Measurements from ENCODE around the gene PEX14. TPM values are rescaled to one million over a fixed set of nuclear protein-coding genes. Genes with fewer than 3 reads are reported as not detected.

PEX14 gene
- total and polyA plus RNA-seq, 9 of the 15 experiments (the other 6 are each of a cell fraction or from before 2014, with no cell fraction given) = 2.6 to 45.7 (median 22.7) TPM

- 0 out of 2 replicates have a peak, but pooled peaks have one; percentile 24 for TF ChIP-seq RFX5 (IDR thresholded peaks at IDR 0.05; ENCODE audit: low read depth, low read length)
- no peak for TF ChIP-seq RERE (CRISPR knock-in tag; IDR thresholded peaks at IDR 0.05; ENCODE audit: borderline replicate concordance)
- no peak for TF ChIP-seq DNMT1 (IDR thresholded peaks at IDR 0.05)
- TF ChIP-seq U2AF2 (optimal IDR thresholded peaks at IDR 0.05; ENCODE audit: low read depth, low read length) = no peak
- no peak for TF ChIP-seq ZNF232 (CRISPR knock-in tag; IDR thresholded peaks at IDR 0.05)
- no peak for TF ChIP-seq BACH1 (tag; IDR thresholded peaks at IDR 0.05)
- TF ChIP-seq GATA2 (CRISPR knock-in tag; IDR thresholded peaks at IDR 0.05) = peak; percentile 71
- no peak for TF ChIP-seq ZNF124 (CRISPR knock-in tag; IDR thresholded peaks at IDR 0.05)
- TF ChIP-seq ZBTB7A (IDR thresholded peaks at IDR 0.05; ENCODE audit: borderline replicate concordance, control insufficient read depth, low read depth, low read length) = no peak
- no peak for TF ChIP-seq ZNF253 (CRISPR knock-in tag; conservative IDR thresholded peaks at IDR 0.05)
- no peak for TF ChIP-seq ZNF347 (CRISPR knock-in tag; IDR thresholded peaks at IDR 0.05; ENCODE audit: low read depth)
- no peak for TF ChIP-seq U2AF1 (optimal IDR thresholded peaks at IDR 0.05; ENCODE audit: low read depth, low read length)
- TF ChIP-seq XRCC5 (IDR thresholded peaks at IDR 0.05; ENCODE audit: low read depth, low read length) = 0 out of 2 replicates have a peak, but pooled peaks have one; percentile 55
- TF ChIP-seq HLTF (IDR thresholded peaks at IDR 0.05) = no peak
- no peak for TF ChIP-seq ARID2 (IDR thresholded peaks at IDR 0.05)
- 0 out of 2 replicates have a peak, but pooled peaks have one; percentile 43 for TF ChIP-seq ETV5 (CRISPR knock-in tag; IDR thresholded peaks at IDR 0.05; ENCODE audit: low read depth)
- peak; percentile 96 for TF ChIP-seq NUFIP1 (IDR thresholded peaks at IDR 0.05; ENCODE audit: partially characterized antibody)
- TF ChIP-seq CEBPB (tag; IDR thresholded peaks at IDR 0.05) = no peak
- TF ChIP-seq DACH1 (IDR thresholded peaks at IDR 0.05; ENCODE audit: partially characterized antibody) = peak; percentile 53
- no peak for TF ChIP-seq CCNT2 (IDR thresholded peaks at IDR 0.05; ENCODE audit: borderline replicate concordance, extremely low read depth, insufficient read length, low read depth, low read length)
- no peak for TF ChIP-seq THRB (CRISPR knock-in tag; conservative IDR thresholded peaks at IDR 0.05)
- TF ChIP-seq ESRRA (IDR thresholded peaks at IDR 0.05; ENCODE audit: borderline replicate concordance, low read depth) = peak; percentile 40; the same call in 1 of the 2 replicates
- TF ChIP-seq HIVEP1 (CRISPR knock-in tag; IDR thresholded peaks at IDR 0.05) = no peak
Observed at GRCh38 chr1:10679496-10680220, 204.9 kb downstream of the PEX14 start (continued).
